Karpas-422 (cell line): ENCODE results near the gene LRRC25. TPM values are rescaled to one million over a fixed set of nuclear protein-coding genes. Genes with fewer than 3 reads are reported as not detected.

Experiments used
- DNase-seq: peaks from one replicate; pipeline ENCODE4 v3.0.0-alpha.2; 2015
- H2AFZ ChIP-seq: fragments of 200-600 bp; sonication (generic); 2 replicates; pipeline ENCODE4 v1.6.1; 2014; ENCODE audit warnings: antibody characterized with exemption, low read length, mixed read lengths
- H3K27ac ChIP-seq: fragments of 200-600 bp; sonication (generic); 2 replicates; pipeline ENCODE4 v1.5.1; 2014; ENCODE audit warnings: mild to moderate bottlenecking, low read length, moderate library complexity
- H3K27me3 ChIP-seq: fragments of 200-600 bp; sonication (generic); 2 replicates; pipeline ENCODE4 v1.6.1; 2014; ENCODE audit warnings: low read length, mixed read lengths
- H3K36me3 ChIP-seq: fragments of 200-600 bp; sonication (generic); 2 replicates; pipeline ENCODE4 v1.6.1; 2014; ENCODE audit warnings: low read length, mixed read lengths; ENCODE audit not compliant: insufficient read depth
- H3K4me1 ChIP-seq: fragments of 200-600 bp; sonication (generic); 2 replicates; pipeline ENCODE4 v1.6.1; 2014; ENCODE audit warnings: mild to moderate bottlenecking, low read length, mixed read lengths
- H3K4me2 ChIP-seq: fragments of 200-600 bp; sonication (generic); 2 replicates; pipeline ENCODE4 v1.6.1; 2014; ENCODE audit warnings: low read length, low read depth, mild to moderate bottlenecking; ENCODE audit not compliant: poor library complexity, severe bottlenecking
- H3K4me3 ChIP-seq: fragments of 200-600 bp; sonication (generic); 2 replicates; pipeline ENCODE4 v1.5.1; 2014; ENCODE audit warnings: mild to moderate bottlenecking, antibody characterized with exemption, low read length, mixed read lengths
- H3K79me2 ChIP-seq: fragments of 200-600 bp; sonication (generic); 2 replicates; pipeline ENCODE4 v1.6.1; 2014; ENCODE audit warnings: mild to moderate bottlenecking, low read length, mixed read lengths
- H3K9ac ChIP-seq: fragments of 200-600 bp; sonication (generic); 2 replicates; pipeline ENCODE4 v1.6.0; 2014; ENCODE audit warnings: low read length
- H3K9me2 ChIP-seq: fragments of 200-600 bp; sonication (generic), shearing (Covaris generic); replicated peaks from 2 replicates; pipeline ENCODE4 v1.6.0; 2014; ENCODE audit warnings: mild to moderate bottlenecking, low read length, moderate library complexity; ENCODE audit not compliant: insufficient read depth
- H3K9me3 ChIP-seq: fragments of 300-700, 200-600 bp; sonication (generic); 2 replicates; pipeline ENCODE4 v1.6.1; 2014; ENCODE audit warnings: low read length, mixed read lengths
- H4K20me1 ChIP-seq: fragments of 200-600 bp; sonication (generic); 2 replicates; pipeline ENCODE4 v1.6.1; 2014; ENCODE audit warnings: mild to moderate bottlenecking, antibody characterized with exemption, low read length, low read depth; ENCODE audit not compliant: insufficient read depth
- total RNA-seq: library from RNA; depleted of rRNA; stranded (reverse); fragments of >200 nt; shearing (Covaris generic); gene quantifications from 2 replicates; pipeline ENCODE4 v1.2.3, GENCODE V29; 2014; ENCODE audit warnings: low replicate concordance

The LRRC25 gene
- total RNA-seq, 1 experiment from 2014 or later = 2.2 TPM

- H3K36me3 ChIP-seq = no peaks in the 10 kb centered on the region
- no peaks in the 10 kb centered on the region for H3K79me2 ChIP-seq
- peaks cover 30% of the 10 kb centered on the region for H3K4me1 ChIP-seq
- peaks cover 24% of the 10 kb centered on the region for H4K20me1 ChIP-seq
- peak overlapping the region; percentile 58 for H3K4me2 ChIP-seq
- H3K27me3 ChIP-seq = no peaks in the 10 kb centered on the region; the same call in 1 of the 2 replicates
- DNase-seq = no peak
- H2AFZ ChIP-seq = no peak overlapping the region
- peak overlapping the region; percentile 48; the same call in 1 of the 2 replicates for H3K9ac ChIP-seq
- H3K27ac ChIP-seq = no peak overlapping the region
- no peaks in the 10 kb centered on the region for H3K9me2 ChIP-seq
- H3K4me3 ChIP-seq = peak overlapping the region; percentile 52; the same call in 1 of the 2 replicates
- no peaks in the 10 kb centered on the region for H3K9me3 ChIP-seq
These were observed 20.6 kb upstream of the LRRC25 start for GRCh38 chr19:18418029-18418482.

DNA sequence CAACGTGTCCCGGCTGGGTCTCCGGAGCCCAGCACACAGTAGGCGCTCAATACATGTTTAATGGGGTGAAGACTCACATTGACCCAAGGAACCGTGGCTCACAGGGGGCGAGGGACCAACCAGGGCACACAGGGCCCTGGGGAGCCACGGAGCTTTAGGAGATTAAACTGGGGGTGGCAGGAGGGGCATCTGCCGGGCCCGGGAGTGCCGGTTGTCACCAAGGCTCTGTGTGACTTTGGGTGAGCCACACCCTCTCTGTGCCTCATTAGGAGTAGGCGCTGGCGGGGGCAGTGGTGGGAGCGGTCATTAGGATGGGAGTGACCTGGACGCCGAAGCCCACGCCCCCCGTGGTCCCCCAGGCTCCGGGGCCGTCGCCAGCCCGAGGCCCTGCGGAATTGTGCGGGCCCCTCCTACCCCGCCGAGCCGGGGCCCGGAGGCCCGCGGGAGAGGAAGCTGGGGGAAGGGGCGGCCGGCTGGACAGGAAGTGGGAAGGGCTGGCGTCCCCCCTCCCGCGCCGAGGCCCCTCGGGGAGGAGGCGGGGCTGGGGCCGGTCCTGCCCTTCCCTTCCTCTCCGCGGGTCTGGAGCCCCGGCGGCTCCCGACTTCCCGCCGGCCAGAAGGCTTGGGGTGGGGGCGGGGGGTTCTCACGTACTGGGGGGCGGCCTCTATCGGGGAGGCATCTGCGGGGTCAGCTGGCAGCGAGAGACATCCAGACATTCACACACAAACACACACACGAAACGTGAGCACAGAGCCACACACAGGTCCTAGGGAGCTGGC lies 20.0 kb upstream of the LRRC25 start:
- Histone ChIP-seq H3K4me3 (peak overlapping the region; percentile 52), H3K27ac (no peak overlapping the region), H3K9me2 (no peaks in the 10 kb centered on the region), H3K36me3 (no peaks in the 10 kb centered on the region), H2AFZ (no peak overlapping the region), H3K4me2 (peak overlapping the region; percentile 58), H3K9ac (peak overlapping the region; percentile 48), H3K9me3 (no peaks in the 10 kb centered on the region), H4K20me1 (peaks cover 18% of the 10 kb centered on the region), H3K79me2 (no peaks in the 10 kb centered on the region), H3K4me1 (peaks cover 30% of the 10 kb centered on the region), H3K27me3 (no peaks in the 10 kb centered on the region; the same call in 1 of the 2 replicates)
- DNase-seq = peak; percentile 67

DNA sequence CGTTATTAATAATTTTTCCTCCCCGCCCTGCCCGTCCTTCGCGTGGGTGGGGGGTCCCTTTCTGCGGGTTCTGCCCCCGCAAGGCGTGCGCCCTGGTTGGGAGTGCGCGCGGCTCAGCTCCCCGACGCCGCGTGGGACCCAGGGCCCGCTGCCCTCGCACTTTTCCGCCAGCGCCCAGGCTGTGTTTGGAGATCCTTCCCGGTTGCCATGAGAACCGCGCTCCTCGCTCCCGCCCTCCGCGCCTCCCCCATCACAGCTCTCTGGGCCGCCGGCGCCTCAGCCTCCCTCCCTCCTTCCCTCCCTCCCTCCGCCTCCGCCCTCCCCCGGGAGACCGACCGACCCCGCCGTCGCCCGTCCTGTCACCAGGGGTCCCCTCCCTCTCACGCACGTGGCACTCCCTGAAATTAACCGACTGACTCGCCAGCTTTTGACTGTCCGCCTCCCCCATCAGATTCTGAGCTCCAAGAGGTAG lies 19.4 kb upstream of the LRRC25 start:
- Histone ChIP-seq H3K9ac (peak overlapping the region; percentile 48), H3K27me3 (no peaks in the 10 kb centered on the region; the same call in 1 of the 2 replicates), H3K9me3 (no peaks in the 10 kb centered on the region), H3K4me3 (peak overlapping the region; percentile 52; the same call in 1 of the 2 replicates), H4K20me1 (peaks cover 13% of the 10 kb centered on the region), H3K79me2 (no peaks in the 10 kb centered on the region), H3K4me2 (peak overlapping the region; percentile 58), H3K4me1 (peaks cover 30% of the 10 kb centered on the region), H3K36me3 (no peaks in the 10 kb centered on the region), H3K27ac (no peak overlapping the region), H3K9me2 (no peaks in the 10 kb centered on the region), H2AFZ (no peak overlapping the region)
- peak; percentile 66 for DNase-seq

- no peaks in the 10 kb centered on the region for H3K9me3 ChIP-seq
- no peak overlapping the region for H3K4me3 ChIP-seq
- DNase-seq = no peak
- H4K20me1 ChIP-seq = peaks cover 2% of the 10 kb centered on the region; the same call in 1 of the 2 replicates
- no peak overlapping the region for H3K9ac ChIP-seq
- peaks cover 31% of the 10 kb centered on the region for H3K4me1 ChIP-seq
- H3K9me2 ChIP-seq = no peaks in the 10 kb centered on the region
- no peaks in the 10 kb centered on the region; the same call in 1 of the 2 replicates for H3K27me3 ChIP-seq
- H2AFZ ChIP-seq = no peak overlapping the region
- no peak overlapping the region for H3K4me2 ChIP-seq
- H3K79me2 ChIP-seq = no peaks in the 10 kb centered on the region
- H3K36me3 ChIP-seq = no peaks in the 10 kb centered on the region
- H3K27ac ChIP-seq = no peak overlapping the region
These were observed 17.9 kb upstream of the LRRC25 start for GRCh38 chr19:18415178-18415867.

GRCh38 chr19:18414504-18415177 lies 17.2 kb upstream of the LRRC25 start:
- Histone ChIP-seq H3K4me2 (no peak overlapping the region), H3K27ac (no peak overlapping the region), H3K4me1 (peaks cover 26% of the 10 kb centered on the region), H3K36me3 (no peaks in the 10 kb centered on the region), H2AFZ (no peak overlapping the region), H4K20me1 (no peaks in the 10 kb centered on the region; the same call in 1 of the 2 replicates), H3K4me3 (no peak overlapping the region), H3K9me3 (no peaks in the 10 kb centered on the region), H3K27me3 (no peaks in the 10 kb centered on the region; the same call in 1 of the 2 replicates), H3K79me2 (no peaks in the 10 kb centered on the region), H3K9ac (no peak overlapping the region), H3K9me2 (no peaks in the 10 kb centered on the region)
- DNase-seq = no peak

- Histone ChIP-seq H3K9ac (no peak overlapping the region), H3K36me3 (no peaks in the 10 kb centered on the region), H3K4me2 (no peak overlapping the region), H4K20me1 (no peaks in the 10 kb centered on the region), H3K27me3 (no peaks in the 10 kb centered on the region), H2AFZ (no peak overlapping the region), H3K4me3 (no peak overlapping the region), H3K79me2 (no peaks in the 10 kb centered on the region), H3K9me2 (no peaks in the 10 kb centered on the region), H3K9me3 (no peaks in the 10 kb centered on the region), H3K4me1 (peaks cover 28% of the 10 kb centered on the region), H3K27ac (no peak overlapping the region)
- no peak for DNase-seq
These were observed 15.3 kb upstream of the LRRC25 start for GRCh38 chr19:18412610-18413239.

GRCh38 chr19:18408053-18408476 lies 10.6 kb upstream of the LRRC25 start:
- Histone ChIP-seq H3K9me2 (no peaks in the 10 kb centered on the region), H4K20me1 (no peaks in the 10 kb centered on the region), H3K36me3 (no peaks in the 10 kb centered on the region), H3K9ac (peak overlapping the region; percentile 45), H3K9me3 (no peaks in the 10 kb centered on the region), H3K27me3 (no peaks in the 10 kb centered on the region), H3K4me3 (no peak overlapping the region), H2AFZ (no peak overlapping the region), H3K4me2 (peak overlapping the region; percentile 35), H3K4me1 (peaks cover 28% of the 10 kb centered on the region), H3K79me2 (no peaks in the 10 kb centered on the region), H3K27ac (peak overlapping the region; percentile 79)
- DNase-seq = peak; percentile 96
